Fibroblast of the aortic adventitia (primary cell): Measurements from ENCODE around the gene BCL11B. TPM values are rescaled to one million over a fixed set of nuclear protein-coding genes. Genes with fewer than 3 reads are reported as not detected.
"Not testable (repeated sequence)": the region's sequence is repeated elsewhere in the genome, so short reads cannot be mapped to it uniquely, and the experiment has no call there.

ENCODE experiments used
- DNase-seq: peaks from one replicate; pipeline ENCODE4 v3.0.0-alpha.2; 2010; ENCODE audit warnings: low read depth
- H3K4me3 ChIP-seq: 2 replicates; pipeline ENCODE4 v1.5.1; 2011; ENCODE audit warnings: low read depth, mild to moderate bottlenecking, control low read depth, low read length, moderate library complexity
- total RNA-seq: library from RNA; depleted of rRNA; stranded (reverse); fragments of >200 nt; gene quantifications from 2 replicates; pipeline ENCODE4 v1.2.3, GENCODE V29; 2012; ENCODE audit warnings: low replicate concordance
- TF ChIP-seq, protein P1 (sequence below): IDR thresholded peaks from 2 replicates; pipeline ENCODE4 v1.5.1; 2011; ENCODE audit warnings: mild to moderate bottlenecking, low read length, control low read depth, inconsistent platforms; ENCODE audit not compliant: insufficient read depth

BCL11B gene
- total RNA-seq, 1 donor = 0.09 TPM

DNA sequence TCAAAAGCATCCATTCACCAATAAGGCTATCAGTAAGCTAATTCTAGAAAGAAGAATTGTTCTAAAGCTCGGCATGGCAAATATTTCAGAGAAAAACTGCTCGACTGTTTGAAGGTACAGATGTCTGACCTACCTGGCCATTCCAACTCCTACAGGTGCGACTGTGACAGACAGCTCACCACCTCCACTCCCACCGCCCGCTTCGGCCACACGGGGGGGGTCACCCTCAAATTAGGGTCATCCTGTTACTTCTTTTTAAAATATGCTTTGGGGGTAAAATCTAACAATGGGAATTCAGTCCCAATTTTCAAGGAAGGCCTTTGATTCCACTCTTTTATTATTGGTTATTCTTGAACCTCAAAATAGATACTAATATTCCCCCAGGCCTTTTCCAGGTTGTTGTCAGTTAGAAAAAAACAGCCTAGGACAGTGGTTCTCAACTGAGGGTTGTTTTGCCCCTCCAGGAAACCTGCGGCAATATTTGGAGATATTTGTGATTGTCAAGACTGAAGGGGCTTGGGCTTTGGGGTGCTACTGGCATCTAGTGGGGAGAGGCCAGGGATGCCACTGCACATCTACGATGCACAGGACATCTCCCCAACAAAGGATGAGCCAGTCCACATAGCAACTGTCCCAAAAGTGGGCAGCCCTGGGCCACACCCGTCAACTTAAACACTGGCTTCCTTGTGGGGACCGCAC lies 81.2 kb downstream of the BCL11B start:
- no peak overlapping the region for H3K4me3 ChIP-seq
- DNase-seq = no peak

GRCh38 chr14:99189201-99189801 lies 82.7 kb downstream of the BCL11B start:
- H3K4me3 ChIP-seq = no peak overlapping the region

More for the DNA sequence above, 81.2 kb downstream of the BCL11B start:
- TF ChIP-seq, protein P1, sequence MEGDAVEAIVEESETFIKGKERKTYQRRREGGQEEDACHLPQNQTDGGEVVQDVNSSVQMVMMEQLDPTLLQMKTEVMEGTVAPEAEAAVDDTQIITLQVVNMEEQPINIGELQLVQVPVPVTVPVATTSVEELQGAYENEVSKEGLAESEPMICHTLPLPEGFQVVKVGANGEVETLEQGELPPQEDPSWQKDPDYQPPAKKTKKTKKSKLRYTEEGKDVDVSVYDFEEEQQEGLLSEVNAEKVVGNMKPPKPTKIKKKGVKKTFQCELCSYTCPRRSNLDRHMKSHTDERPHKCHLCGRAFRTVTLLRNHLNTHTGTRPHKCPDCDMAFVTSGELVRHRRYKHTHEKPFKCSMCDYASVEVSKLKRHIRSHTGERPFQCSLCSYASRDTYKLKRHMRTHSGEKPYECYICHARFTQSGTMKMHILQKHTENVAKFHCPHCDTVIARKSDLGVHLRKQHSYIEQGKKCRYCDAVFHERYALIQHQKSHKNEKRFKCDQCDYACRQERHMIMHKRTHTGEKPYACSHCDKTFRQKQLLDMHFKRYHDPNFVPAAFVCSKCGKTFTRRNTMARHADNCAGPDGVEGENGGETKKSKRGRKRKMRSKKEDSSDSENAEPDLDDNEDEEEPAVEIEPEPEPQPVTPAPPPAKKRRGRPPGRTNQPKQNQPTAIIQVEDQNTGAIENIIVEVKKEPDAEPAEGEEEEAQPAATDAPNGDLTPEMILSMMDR = no peak

DNA sequence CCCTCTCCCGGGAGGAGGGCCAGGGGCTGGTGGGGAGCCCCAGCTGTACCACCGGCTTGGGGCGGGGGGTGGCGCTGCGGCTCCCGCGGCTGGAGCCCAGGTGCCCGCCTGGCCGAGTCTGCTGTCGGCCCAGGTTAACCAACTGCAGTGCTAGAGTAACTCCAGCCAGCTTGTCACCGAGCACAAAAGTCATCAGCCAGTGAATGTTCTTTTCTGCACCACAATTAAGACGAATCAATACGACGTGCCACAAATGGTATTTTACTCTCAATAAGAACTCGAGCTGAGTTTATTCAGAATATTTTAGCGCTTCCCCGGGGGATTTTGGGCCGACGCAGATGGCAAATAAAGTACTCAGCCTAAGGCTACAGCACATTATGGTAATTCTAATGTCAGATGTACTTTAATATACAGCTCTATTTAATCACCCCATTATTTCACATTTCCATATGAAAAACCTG lies 83.2 kb downstream of the BCL11B start:
- no peak for DNase-seq
- no peak overlapping the region for H3K4me3 ChIP-seq
- TF ChIP-seq, protein P1 = no peak

More at GRCh38 chr14:99189201-99189801, 82.7 kb downstream of the BCL11B start:
- DNase-seq = no peak
- TF ChIP-seq, protein P1 = no peak

DNA sequence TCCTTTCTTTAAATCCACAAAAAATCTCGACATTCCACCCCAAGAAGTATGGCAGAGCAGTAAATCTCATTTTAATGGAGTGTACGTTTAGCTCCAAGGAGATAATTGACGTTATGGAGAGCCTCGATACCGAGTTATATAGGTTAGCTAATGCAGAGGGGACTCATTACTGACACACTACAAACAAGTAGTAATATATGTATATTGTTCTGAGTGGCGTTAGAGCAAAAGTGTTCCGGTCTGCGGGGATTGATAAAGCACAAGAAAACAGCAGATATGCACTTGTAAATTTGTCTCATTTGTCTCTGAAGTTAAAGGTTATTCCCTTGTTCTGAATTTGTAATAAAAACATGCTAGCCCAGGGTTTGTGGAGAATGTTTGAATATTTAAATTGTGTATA lies 84.1 kb downstream of the BCL11B start:
- TF ChIP-seq, protein P1 = no peak
- no peak for DNase-seq
- no peak overlapping the region for H3K4me3 ChIP-seq

DNA sequence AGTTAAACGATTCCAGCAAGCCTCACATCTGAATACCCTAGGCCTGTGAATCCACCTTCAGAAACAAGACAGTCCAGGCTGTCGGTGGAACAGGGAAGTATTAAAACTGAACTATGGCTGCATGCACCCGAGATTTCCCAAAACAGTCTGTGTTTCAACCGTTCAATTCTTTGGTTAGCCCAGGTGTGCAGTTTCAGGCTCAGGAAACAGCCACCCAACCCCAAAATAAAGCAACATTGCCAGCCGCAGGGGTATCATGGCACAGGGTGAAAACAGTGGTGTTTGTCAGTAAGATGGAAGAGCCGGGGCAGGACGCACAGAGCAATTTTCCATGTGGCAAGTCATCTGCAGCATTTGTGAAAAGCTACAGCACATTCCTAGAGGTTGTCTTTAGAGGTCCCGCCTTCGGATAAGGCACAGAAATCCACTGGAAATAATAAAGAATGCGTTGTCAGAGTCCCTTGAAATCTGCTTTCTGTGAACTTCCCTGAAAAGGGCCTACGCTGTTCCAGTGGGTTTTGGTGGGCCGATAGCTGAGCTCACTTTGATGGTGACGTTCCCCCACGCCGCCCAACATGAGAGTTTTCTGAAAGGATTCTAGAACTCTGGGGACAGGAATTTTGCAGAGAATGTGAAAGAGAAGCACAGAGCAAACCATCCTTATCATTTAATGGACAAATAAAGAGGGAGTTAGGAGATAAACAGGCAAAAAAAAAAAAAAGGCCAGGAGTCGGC lies 84.9 kb downstream of the BCL11B start:
- TF ChIP-seq, protein P1 = no peak
- no peak for DNase-seq
- H3K4me3 ChIP-seq = no peak overlapping the region

DNA sequence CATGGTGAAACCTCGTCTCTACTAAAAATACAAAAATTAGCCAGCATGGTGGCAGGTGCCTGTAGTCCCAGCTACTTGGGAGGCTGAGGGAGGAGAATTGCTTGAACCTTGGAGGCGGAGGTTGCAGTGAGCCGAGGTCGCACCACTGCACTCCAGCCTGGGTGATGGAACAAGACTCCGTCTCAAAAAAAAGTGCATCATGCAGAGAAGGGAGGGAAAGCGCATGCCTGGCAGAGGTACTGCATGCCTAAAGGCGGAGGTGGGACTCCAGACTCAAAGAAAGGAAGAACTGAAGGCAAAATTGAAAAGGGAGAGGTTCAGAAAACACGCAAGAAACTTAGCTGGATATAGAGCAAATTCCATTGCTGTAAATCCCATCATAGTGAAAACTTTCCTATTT lies 85.7 kb downstream of the BCL11B start:
- H3K4me3 ChIP-seq, DNase-seq: not testable (repeated sequence)
